HepG2 (cell line): Measurements from ENCODE around the gene ZNF511. TPM values are rescaled to one million over a fixed set of nuclear protein-coding genes. Genes with fewer than 3 reads are reported as not detected.

ENCODE experiments used
- AGO1 ChIP-seq: fragments of 200-400 bp; formaldehyde crosslinking; IDR thresholded peaks from 2 replicates; pipeline ENCODE4 v1.6.1; 2017; ENCODE audit warnings: mild to moderate bottlenecking, low read depth, low read length, moderate library complexity; ENCODE audit not compliant: poor library complexity, severe bottlenecking
- AGO2 ChIP-seq: fragments of 200-400 bp; formaldehyde crosslinking; optimal IDR thresholded peaks from 2 replicates; pipeline ENCODE3; 2017; ENCODE audit warnings: mild to moderate bottlenecking, low read depth, low read length, moderate library complexity
- DNMT1 ChIP-seq: sonication (generic); formaldehyde crosslinking; IDR thresholded peaks from 2 replicates; pipeline ENCODE4 v1.5.1; 2020; ENCODE audit warnings: mild to moderate bottlenecking, missing genetic modification reagents
- GTF3A ChIP-seq: sonication (generic); formaldehyde crosslinking; conservative IDR thresholded peaks from 2 replicates; pipeline ENCODE4 v1.4.0; 2020; ENCODE audit warnings: mild to moderate bottlenecking, missing genetic modification reagents
- HNRNPL ChIP-seq: fragments of 200-400 bp; formaldehyde crosslinking; IDR thresholded peaks from 2 replicates; pipeline ENCODE4 v1.6.1; 2017; ENCODE audit warnings: mild to moderate bottlenecking, low read depth, low read length
- JARID2 ChIP-seq: sonication (generic); formaldehyde crosslinking; IDR thresholded peaks from 2 replicates; pipeline ENCODE4 v1.8.1; 2023; ENCODE audit warnings: missing genetic modification reagents, inconsistent platforms; ENCODE audit not compliant: insufficient replicate concordance
- KLF12 ChIP-seq: sonication (generic); formaldehyde crosslinking; IDR thresholded peaks from 2 replicates; pipeline ENCODE4 v1.4.0; 2020; ENCODE audit warnings: missing genetic modification reagents, borderline replicate concordance
- MAZ ChIP-seq, 2 experiments: sonication (generic) in 1 of 2; formaldehyde crosslinking in 1 of 2; IDR thresholded peaks; 2 replicates each; pipeline versions ENCODE4 v1.5.0 to v1.6.1; 2012 to 2020; ENCODE audit warnings: low read depth in 2 of 2, mild to moderate bottlenecking in 2 of 2, borderline replicate concordance in 1 of 2, improper control_type of control experiment in 1 of 2, low read length in 1 of 2, missing genetic modification reagents in 1 of 2, moderate library complexity in 1 of 2
- MIXL1 ChIP-seq: IDR thresholded peaks from 2 replicates; pipeline ENCODE4 v1.6.1; 2016
- MLXIP ChIP-seq: sonication (generic); formaldehyde crosslinking; IDR thresholded peaks from 2 replicates; pipeline ENCODE4 v1.9.0; 2021; ENCODE audit warnings: missing genetic modification reagents, borderline replicate concordance
- MXD4 ChIP-seq: IDR thresholded peaks from 2 replicates; pipeline ENCODE4 v1.6.1; 2016; ENCODE audit warnings: mild to moderate bottlenecking, missing biosample characterization, missing genetic modification reagents
- NBN ChIP-seq: fragments of 450-650 bp; conservative IDR thresholded peaks from 2 replicates; pipeline ENCODE4 v1.6.1; 2017
- NR2F2 ChIP-seq: IDR thresholded peaks from 2 replicates; pipeline ENCODE4 v1.6.1; 2012; ENCODE audit warnings: low read depth, inconsistent platforms, borderline replicate concordance
- POLR2A ChIP-seq, 2 experiments: IDR thresholded peaks; 2 replicates each; pipeline ENCODE4 v1.6.1; 2011; ENCODE audit warnings: low read depth in 2 of 2, low read length in 2 of 2, mild to moderate bottlenecking in 1 of 2, moderate library complexity in 1 of 2; ENCODE audit not compliant: insufficient read depth in 1 of 2
- SP5 ChIP-seq: IDR thresholded peaks from 2 replicates; pipeline ENCODE4 v1.6.1; 2016; ENCODE audit warnings: low read depth, borderline replicate concordance
- ZEB1 ChIP-seq: IDR thresholded peaks from 2 replicates; pipeline ENCODE4 v1.6.1; 2012; ENCODE audit warnings: mild to moderate bottlenecking, low read depth, inconsistent platforms; ENCODE audit not compliant: insufficient replicate concordance
- ZNF136 ChIP-seq: sonication (generic); formaldehyde crosslinking; IDR thresholded peaks from 2 replicates; pipeline ENCODE4 v1.8.1; 2022; ENCODE audit warnings: low read depth, mild to moderate bottlenecking, moderate library complexity, missing genetic modification reagents
- ZNF225 ChIP-seq: sonication (generic); formaldehyde crosslinking; IDR thresholded peaks from 2 replicates; pipeline ENCODE4 v1.4.0; 2020; ENCODE audit warnings: mild to moderate bottlenecking, missing genetic modification reagents
- ZNF382 ChIP-seq: sonication (generic); formaldehyde crosslinking; IDR thresholded peaks from 2 replicates; pipeline ENCODE4 v1.5.0; 2020; ENCODE audit warnings: missing genetic modification reagents, mild to moderate bottlenecking, borderline replicate concordance
- ZNF773 ChIP-seq: sonication (generic); formaldehyde crosslinking; IDR thresholded peaks from 2 replicates; pipeline ENCODE4 v1.4.0; 2020; ENCODE audit warnings: missing genetic modification reagents, borderline replicate concordance
- ZSCAN21 ChIP-seq: sonication (generic); formaldehyde crosslinking; IDR thresholded peaks from 2 replicates; pipeline ENCODE4 v1.8.0; 2022; ENCODE audit warnings: mild to moderate bottlenecking, missing genetic modification reagents, moderate library complexity, borderline replicate concordance
- polyA plus RNA-seq, 8 experiments: library from polyadenylated mRNA; depleted of rRNA in 3 of 8; stranded (reverse) in 7 of 8; unstranded in 1 of 8; fragments of >200 nt; fragmentation: Illumina TruSeq in 4 of 8; extraction: Trizol in 4 of 8; gene quantifications; 2 replicates each; pipeline versions ENCODE4 v1.2.1 to v1.2.3, GENCODE V29; 2011 to 2016; ENCODE audit warnings: low read depth in 4 of 8, missing spikeins in 1 of 8, mixed read lengths in 1 of 8; ENCODE audit not compliant: insufficient read depth in 1 of 8
- total RNA-seq, 5 experiments: library from RNA; depleted of rRNA; stranded (reverse); fragments of >200 nt; fragmentation: Illumina TruSeq; extraction: Trizol; gene quantifications; 2 replicates each; pipeline ENCODE4 v1.2.3, GENCODE V29; 2016; ENCODE audit warnings: low read depth in 1 of 5
- TF ChIP-seq, protein P1 (sequence below): sonication (generic); formaldehyde crosslinking; IDR thresholded peaks from 2 replicates; pipeline ENCODE4 v1.4.0; 2020; ENCODE audit warnings: missing genetic modification reagents, mild to moderate bottlenecking, borderline replicate concordance
- TF ChIP-seq, protein P2 (sequence below), 2 experiments: sonication (generic) in 1 of 2; formaldehyde crosslinking in 1 of 2; IDR thresholded peaks; 2 replicates each; pipeline versions ENCODE4 v1.4.0 to v1.6.1; 2016 to 2020; ENCODE audit warnings: borderline replicate concordance in 1 of 2, low read depth in 1 of 2, mild to moderate bottlenecking in 1 of 2, missing genetic modification reagents in 1 of 2

The ZNF511 gene
- total and polyA plus RNA-seq, 2 of the 13 experiments (the other 11 are each of a cell fraction or from before 2014, with no cell fraction given): 35.6 to 66.4 TPM

DNA sequence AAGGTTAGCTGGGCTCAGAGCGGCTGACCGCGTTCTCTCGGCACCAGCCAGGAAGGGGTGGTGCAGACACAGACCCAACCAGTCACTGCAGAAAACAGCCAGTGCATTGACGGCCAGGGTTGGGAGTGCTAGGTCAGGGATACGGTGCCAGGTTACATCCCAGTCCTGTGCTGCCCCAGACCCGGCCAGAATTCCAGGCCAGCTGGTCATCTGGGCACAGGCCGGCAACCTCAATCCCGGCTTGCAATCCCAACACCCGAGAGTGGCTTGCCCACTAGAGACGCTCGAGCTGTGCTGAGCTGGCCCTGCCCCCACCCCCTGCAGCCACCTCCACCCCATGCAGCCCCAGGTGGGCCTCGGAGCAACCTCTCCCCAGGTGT is 42.2 kb downstream of the ZNF511 start (continued):
- TF ChIP-seq JARID2 (CRISPR knock-in tag) (no peak), SP5 (CRISPR knock-in tag) (no peak), ZEB1 (no peak), GTF3A (CRISPR knock-in tag) (no peak), ZNF136 (CRISPR knock-in tag) (no peak), ZNF225 (CRISPR knock-in tag) (no peak), ZSCAN21 (no peak), HNRNPL (0 out of 2 replicates have a peak, but pooled peaks have one; percentile 22), POLR2A (IDR thresholded peaks at IDR 0.05; ENCODE audit: insufficient read depth in 1 of 2, low read depth in 2 of 2, low read length in 2 of 2) (0 out of 4 replicates have a peak, but pooled peaks of 1 of the 2 experiments have one; percentile 32), MLXIP (no peak), MXD4 (CRISPR knock-in tag) (no peak), KLF12 (CRISPR knock-in tag) (no peak), NR2F2 (no peak), NBN (no peak), AGO1 (peak; percentile 68), ZNF382 (no peak), DNMT1 (CRISPR knock-in tag) (no peak), AGO2 (peak; percentile 52), ZNF773 (CRISPR knock-in tag) (no peak), MAZ (IDR thresholded peaks at IDR 0.05; ENCODE audit: borderline replicate concordance, low read depth, low read length) (no peak), MAZ (CRISPR knock-in tag; IDR thresholded peaks at IDR 0.05; ENCODE audit: low read depth) (0 out of 2 replicates have a peak, but pooled peaks have one; percentile 23), MIXL1 (no peak)
- TF ChIP-seq, protein P1, sequence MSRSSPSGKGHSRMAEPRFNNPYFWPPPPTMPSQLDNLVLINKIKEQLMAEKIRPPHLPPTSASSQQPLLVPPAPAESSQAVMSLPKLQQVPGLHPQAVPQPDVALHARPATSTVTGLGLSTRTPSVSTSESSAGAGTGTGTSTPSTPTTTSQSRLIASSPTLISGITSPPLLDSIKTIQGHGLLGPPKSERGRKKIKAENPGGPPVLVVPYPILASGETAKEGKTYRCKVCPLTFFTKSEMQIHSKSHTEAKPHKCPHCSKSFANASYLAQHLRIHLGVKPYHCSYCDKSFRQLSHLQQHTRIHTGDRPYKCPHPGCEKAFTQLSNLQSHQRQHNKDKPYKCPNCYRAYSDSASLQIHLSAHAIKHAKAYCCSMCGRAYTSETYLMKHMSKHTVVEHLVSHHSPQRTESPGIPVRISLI: no peak
- TF ChIP-seq, protein P2, sequence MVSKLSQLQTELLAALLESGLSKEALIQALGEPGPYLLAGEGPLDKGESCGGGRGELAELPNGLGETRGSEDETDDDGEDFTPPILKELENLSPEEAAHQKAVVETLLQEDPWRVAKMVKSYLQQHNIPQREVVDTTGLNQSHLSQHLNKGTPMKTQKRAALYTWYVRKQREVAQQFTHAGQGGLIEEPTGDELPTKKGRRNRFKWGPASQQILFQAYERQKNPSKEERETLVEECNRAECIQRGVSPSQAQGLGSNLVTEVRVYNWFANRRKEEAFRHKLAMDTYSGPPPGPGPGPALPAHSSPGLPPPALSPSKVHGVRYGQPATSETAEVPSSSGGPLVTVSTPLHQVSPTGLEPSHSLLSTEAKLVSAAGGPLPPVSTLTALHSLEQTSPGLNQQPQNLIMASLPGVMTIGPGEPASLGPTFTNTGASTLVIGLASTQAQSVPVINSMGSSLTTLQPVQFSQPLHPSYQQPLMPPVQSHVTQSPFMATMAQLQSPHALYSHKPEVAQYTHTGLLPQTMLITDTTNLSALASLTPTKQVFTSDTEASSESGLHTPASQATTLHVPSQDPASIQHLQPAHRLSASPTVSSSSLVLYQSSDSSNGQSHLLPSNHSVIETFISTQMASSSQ (IDR thresholded peaks at IDR 0.05; ENCODE audit: low read depth): no peak
- TF ChIP-seq, protein P2 (CRISPR knock-in tag; IDR thresholded peaks at IDR 0.05; ENCODE audit: borderline replicate concordance): no peak
